Left ventricle myocardium inferior (tissue), 1 donor: Measurements from ENCODE around the gene RNASE12. TPM values are rescaled to one million over a fixed set of nuclear protein-coding genes. Genes with fewer than 3 reads are reported as not detected.
"Not testable (repeated sequence)": the region's sequence is repeated elsewhere in the genome, so short reads cannot be mapped to it uniquely, and the experiment has no call there.

Experiments
- DNase-seq: peaks from one replicate; pipeline ENCODE4 v3.0.0-alpha.2; 2020
- H3K27ac ChIP-seq: fragments of 200-600 bp; replicated peaks from 2 replicates; pipeline ENCODE4 v1.8.0; 2021
- H3K27me3 ChIP-seq: fragments of 200-600 bp; 2 replicates; pipeline ENCODE4 v1.8.0; 2021; ENCODE audit warnings: low read depth
- H3K36me3 ChIP-seq: fragments of 200-600 bp; 2 replicates; pipeline ENCODE4 v1.8.0; 2021
- H3K4me1 ChIP-seq: fragments of 200-600 bp; 2 replicates; pipeline ENCODE4 v1.8.0; 2021
- H3K4me3 ChIP-seq: fragments of 200-600 bp; 2 replicates; pipeline ENCODE4 v1.8.0; 2021; ENCODE audit warnings: mild to moderate bottlenecking, moderate library complexity
- H3K9me3 ChIP-seq: fragments of 200-600 bp; replicated peaks from 2 replicates; pipeline ENCODE4 v1.8.0; 2021
- CTCF ChIP-seq: fragments of 200-600 bp; IDR thresholded peaks from 2 replicates; pipeline ENCODE4 v1.8.0; 2021; ENCODE audit warnings: antibody characterized with exemption, mild to moderate bottlenecking, borderline replicate concordance
- intact Hi-C: fragments of 100-400 bp; cut with micrococcal nuclease; formaldehyde crosslinking; loops from one replicate; pipeline ENCODE4 v1.11.0; 2022
- total RNA-seq: library from RNA; stranded (reverse); fragmentation: NEBNext Ultra II Directional; extraction: Animal tissue kit (Norgen Biotek cat#: 25700); gene quantifications from one replicate; pipeline ENCODE4 v1.2.1, GENCODE V29; 2021
- donor health status: DM: no; HTN: yes; CAD: no; lungs with severe emphysema.

The RNASE12 gene
- total RNA-seq, 1 donor from 2014 or later: not detected

DNA sequence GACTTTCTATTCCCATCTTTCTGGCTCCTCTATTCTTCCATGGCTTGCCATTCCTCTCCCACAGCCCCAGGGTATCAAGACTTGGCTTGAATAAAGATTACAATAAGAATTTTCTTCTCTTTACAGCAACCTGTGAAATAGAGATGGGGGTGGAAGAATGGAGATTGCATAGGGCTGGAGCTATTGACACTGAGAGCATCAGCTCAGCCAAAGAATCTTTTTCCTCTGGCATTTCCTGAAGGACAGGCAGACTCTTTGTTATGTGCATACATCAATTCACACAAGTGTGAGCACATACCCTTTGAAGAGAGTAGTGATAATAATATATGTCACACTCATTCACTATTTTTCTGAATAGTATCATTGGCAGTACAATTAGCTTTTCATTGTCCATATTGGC is 8.0 kb downstream of the RNASE12 start:
- H3K4me1 ChIP-seq: no peaks in the 10 kb centered on the region
- no peak for DNase-seq
- intact Hi-C loops: no loop called here

DNA sequence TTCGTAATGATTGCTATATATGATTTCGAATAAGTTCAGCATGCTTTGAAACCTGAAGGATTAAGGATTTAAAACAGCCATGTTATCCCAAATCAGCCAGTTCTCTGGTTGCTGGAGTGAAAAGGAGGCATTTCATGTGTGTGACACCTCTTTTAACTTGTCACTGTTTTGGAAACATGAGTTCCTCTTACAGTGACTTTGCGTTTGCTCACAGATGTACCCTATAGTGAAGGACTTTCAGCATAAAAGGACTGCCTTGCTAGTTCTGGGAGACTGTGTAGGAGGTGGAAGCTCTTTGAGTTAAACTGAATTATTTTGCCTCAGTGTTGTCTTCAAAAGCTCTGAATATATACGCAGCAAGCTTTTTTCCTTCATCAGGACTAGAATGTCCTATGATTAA is 10.9 kb downstream of the RNASE12 start:
- no peak for TF ChIP-seq CTCF
- peaks cover 7% of the 10 kb centered on the region for H3K27me3 ChIP-seq
- DNase-seq: no peak
- H3K9me3 ChIP-seq: no peaks in the 10 kb centered on the region
- H3K4me3 ChIP-seq: no peak overlapping the region
- no peaks in the 10 kb centered on the region for H3K4me1 ChIP-seq
- intact Hi-C loops: no loop called here
- no peak overlapping the region for H3K27ac ChIP-seq
- H3K36me3 ChIP-seq: no peaks in the 10 kb centered on the region

More for the DNA sequence above, 8.0 kb downstream of the RNASE12 start:
- H3K36me3 ChIP-seq: no peaks in the 10 kb centered on the region
- H3K9me3 ChIP-seq: no peaks in the 10 kb centered on the region
- H3K27ac ChIP-seq: no peak overlapping the region
- no peak for TF ChIP-seq CTCF
- H3K27me3 ChIP-seq: peaks cover 15% of the 10 kb centered on the region
- H3K4me3 ChIP-seq: no peak overlapping the region

DNA sequence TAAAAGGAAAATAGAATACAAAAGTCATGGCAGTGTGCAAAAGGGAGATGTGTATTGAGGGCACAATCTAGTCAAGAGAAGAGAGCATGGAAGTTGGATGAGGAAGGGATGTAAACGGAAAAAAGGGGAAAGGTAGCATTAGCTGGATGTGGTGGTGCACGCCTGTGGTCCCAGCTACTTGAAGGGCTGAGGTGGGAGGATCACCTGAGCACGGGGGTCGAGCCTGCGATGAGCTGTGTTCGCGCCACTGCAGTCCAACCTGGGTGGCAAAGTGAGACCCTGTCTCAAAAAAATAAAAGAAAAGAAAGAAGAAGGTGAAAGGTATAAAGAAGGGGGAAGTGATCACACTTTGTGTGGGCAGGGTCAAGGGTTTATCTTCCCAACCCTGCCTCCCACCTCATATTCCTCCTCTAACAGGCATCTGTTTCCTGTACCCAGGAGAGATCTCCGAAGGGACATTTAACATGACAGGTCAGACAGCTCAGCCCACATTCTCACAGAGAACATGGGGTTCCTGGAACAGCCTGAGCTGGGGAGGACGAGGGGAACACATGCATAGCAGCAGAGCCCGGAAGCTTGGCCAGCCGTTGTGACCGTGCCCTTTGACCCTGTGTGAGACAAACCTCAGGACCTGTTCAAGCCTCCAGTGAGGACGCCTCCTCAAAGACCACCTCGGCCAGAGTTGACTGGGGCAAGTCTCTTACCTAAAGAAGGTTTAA is 12.2 kb downstream of the RNASE12 start:
- Histone ChIP-seq H3K27ac (no peak overlapping the region), H3K9me3 (no peaks in the 10 kb centered on the region), H3K4me3 (no peak overlapping the region), H3K4me1 (no peaks in the 10 kb centered on the region), H3K27me3 (peaks cover 3% of the 10 kb centered on the region), H3K36me3 (no peaks in the 10 kb centered on the region)
- DNase-seq: no peak
- no peak for TF ChIP-seq CTCF
- intact Hi-C loops: no loop called here

DNA sequence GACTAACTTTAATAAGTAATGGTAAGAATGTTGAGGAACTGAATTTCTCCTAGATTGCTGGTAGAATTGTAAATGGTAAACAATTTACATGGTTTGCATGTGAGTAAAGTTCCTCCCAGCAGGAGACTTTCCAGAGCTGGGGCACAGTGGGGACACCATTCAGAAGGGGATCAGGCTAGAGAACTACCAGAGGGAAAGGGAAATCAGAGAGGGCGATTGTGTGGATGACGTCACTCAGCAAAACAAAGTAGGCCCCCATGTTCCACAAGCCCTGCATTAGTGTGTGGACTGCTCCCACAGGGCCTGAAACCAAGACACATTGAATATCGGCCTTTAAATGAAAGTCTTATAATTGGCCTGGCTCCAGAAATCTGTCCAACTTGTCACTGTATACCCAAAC is 12.9 kb downstream of the RNASE12 start:
- Histone ChIP-seq H3K4me3 (no peak overlapping the region), H3K27ac (no peak overlapping the region), H3K36me3 (no peaks in the 10 kb centered on the region), H3K4me1 (no peaks in the 10 kb centered on the region), H3K27me3 (no peaks in the 10 kb centered on the region), H3K9me3 (no peaks in the 10 kb centered on the region)
- DNase-seq: no peak
- no peak for TF ChIP-seq CTCF
- intact Hi-C loops: no loop called here

- H3K4me1 ChIP-seq, H3K4me3 ChIP-seq, H3K36me3 ChIP-seq, DNase-seq, intact Hi-C loops, H3K27ac ChIP-seq, H3K27me3 ChIP-seq: not testable (repeated sequence)
- peaks cover 27% of the 10 kb centered on the region for H3K9me3 ChIP-seq
Measured at GRCh38 chr14:20572382-20572990, 18.7 kb downstream of the RNASE12 start.

DNA sequence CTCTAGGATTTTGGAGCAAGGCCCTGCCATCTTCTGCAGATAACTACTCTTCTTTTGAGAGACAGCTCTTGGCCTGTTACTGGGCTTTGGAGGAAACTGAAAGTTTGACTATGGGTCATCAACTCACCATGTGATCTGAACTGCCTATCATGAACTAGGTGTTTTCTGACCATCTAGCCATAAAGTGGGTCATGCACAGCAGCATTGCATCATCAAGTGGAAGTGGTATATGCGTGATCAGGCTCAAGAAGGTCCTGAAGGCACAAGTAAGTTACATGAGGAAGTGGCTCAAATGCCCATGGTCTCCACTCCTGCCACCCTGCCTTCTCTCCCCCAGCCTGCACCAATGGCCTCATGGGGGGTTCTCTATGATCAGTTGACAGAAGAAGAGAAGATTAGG is 20.5 kb downstream of the RNASE12 start:
- H3K27ac ChIP-seq, H3K4me1 ChIP-seq, H3K4me3 ChIP-seq, intact Hi-C loops, H3K36me3 ChIP-seq, DNase-seq, H3K27me3 ChIP-seq: not testable (repeated sequence)
- peaks cover 27% of the 10 kb centered on the region for H3K9me3 ChIP-seq

DNA sequence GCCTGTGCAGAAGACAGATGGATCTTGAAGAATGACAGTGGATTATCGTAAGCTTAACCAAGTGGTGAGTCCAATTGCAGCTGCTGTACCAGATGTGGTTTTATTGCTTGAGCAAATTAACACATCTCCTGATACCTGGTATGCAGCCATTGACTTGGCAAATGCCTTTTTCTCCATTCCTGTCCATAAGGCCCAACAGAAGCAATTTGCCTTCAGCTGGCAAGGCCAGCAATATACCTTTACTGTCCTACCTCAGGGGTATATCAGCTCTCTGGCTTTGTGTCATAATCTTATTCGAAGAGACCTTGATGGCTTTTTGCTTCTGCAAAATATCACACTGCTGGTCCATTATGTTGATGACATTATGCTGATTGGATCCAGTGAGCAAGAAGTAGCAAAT is 21.3 kb downstream of the RNASE12 start:
- H3K9me3 ChIP-seq: peaks cover 27% of the 10 kb centered on the region
- intact Hi-C loops, H3K4me3 ChIP-seq, DNase-seq, H3K27ac ChIP-seq, H3K36me3 ChIP-seq, H3K4me1 ChIP-seq, H3K27me3 ChIP-seq: not testable (repeated sequence)
